WTC11 (cell line): ENCODE results near the gene PKN3. TPM values are rescaled to one million over a fixed set of nuclear protein-coding genes. Genes with fewer than 3 reads are reported as not detected.

Experiments
- ATAC-seq: fragments of 200-7000 bp; cut with Tn5 transposase; 2 replicates; pipeline ENCODE4 v1.10.0; 2021; ENCODE audit warnings: mild to moderate bottlenecking, moderate library complexity
- CTCF ChIA-PET: fragments of 300-600 bp; sonication (Branson Sonifier 250); formaldehyde crosslinking; loops from one replicate; lab custom pipeline; 2021; ENCODE audit warnings: antibody characterized with exemption; lab: Charles Lee
- POLR2A ChIA-PET: fragments of 350-600 bp; sonication (Branson Sonifier 250); formaldehyde crosslinking; loops from one replicate; lab custom pipeline; 2021; ENCODE audit warnings: antibody characterized with exemption; lab: Charles Lee
- DNase-seq: peaks from one replicate; pipeline ENCODE4 v3.0.0; 2021; ENCODE audit warnings: low spot score
- H3K27ac Mint-ChIP-seq: 2 replicates; pipeline ENCODE4 v1.8.0; 2021; ENCODE audit warnings: mixed read lengths
- H3K27me3 Mint-ChIP-seq: 2 replicates; pipeline ENCODE4 v1.8.0; 2021; ENCODE audit warnings: low read depth, mild to moderate bottlenecking, moderate library complexity, mixed read lengths
- H3K36me3 Mint-ChIP-seq: 2 replicates; pipeline ENCODE4 v1.8.0; 2021; ENCODE audit warnings: mixed read lengths
- H3K4me1 Mint-ChIP-seq: 2 replicates; pipeline ENCODE4 v1.8.0; 2022; ENCODE audit warnings: mixed read lengths
- H3K4me3 Mint-ChIP-seq: 2 replicates; pipeline ENCODE4 v1.8.0; 2021; ENCODE audit warnings: mild to moderate bottlenecking, moderate library complexity, mixed read lengths
- H3K9me3 Mint-ChIP-seq: 2 replicates; pipeline ENCODE4 v1.8.0; 2021; ENCODE audit warnings: mixed read lengths
- ATF2 ChIP-seq: sonication (generic); formaldehyde crosslinking; IDR thresholded peaks from 2 replicates; pipeline ENCODE4 v1.8.1; 2022; ENCODE audit warnings: low read depth, missing genetic modification reagents, borderline replicate concordance
- CREM ChIP-seq: sonication (generic); formaldehyde crosslinking; IDR thresholded peaks from 2 replicates; pipeline ENCODE4 v1.8.1; 2022; ENCODE audit warnings: mild to moderate bottlenecking, missing genetic modification reagents, moderate library complexity
- ELF4 ChIP-seq: sonication (generic); formaldehyde crosslinking; IDR thresholded peaks from 2 replicates; pipeline ENCODE4 v1.8.1; 2022; ENCODE audit warnings: low read depth, mild to moderate bottlenecking, moderate library complexity, missing genetic modification reagents
- EMX1 ChIP-seq: fragments of 250-450 bp; sonication (Bioruptor Pico); IDR thresholded peaks from 2 replicates; pipeline ENCODE4 v1.8.0; 2021; ENCODE audit warnings: mild to moderate bottlenecking
- ERG ChIP-seq: fragments of 250-450 bp; sonication (Bioruptor Pico); IDR thresholded peaks from 2 replicates; pipeline ENCODE4 v1.8.0; 2021; ENCODE audit warnings: mild to moderate bottlenecking
- FOXP1 ChIP-seq: sonication (generic); formaldehyde crosslinking; IDR thresholded peaks from 2 replicates; pipeline ENCODE4 v1.8.0; 2022; ENCODE audit warnings: missing genetic modification reagents, mild to moderate bottlenecking, moderate library complexity, borderline replicate concordance
- IRF1 ChIP-seq: sonication (generic); formaldehyde crosslinking; IDR thresholded peaks from 2 replicates; pipeline ENCODE4 v1.8.0; 2023; ENCODE audit warnings: missing genetic modification reagents
- KAT7 ChIP-seq: sonication (generic); formaldehyde crosslinking; IDR thresholded peaks from 2 replicates; pipeline ENCODE4 v1.8.1; 2023; ENCODE audit warnings: missing genetic modification reagents, mild to moderate bottlenecking, borderline replicate concordance
- NFE2L1 ChIP-seq: sonication (generic); formaldehyde crosslinking; IDR thresholded peaks from 2 replicates; pipeline ENCODE4 v1.8.1; 2023; ENCODE audit warnings: missing genetic modification reagents
- NR2C2 ChIP-seq: sonication (generic); formaldehyde crosslinking; IDR thresholded peaks from 2 replicates; pipeline ENCODE4 v1.8.0; 2022; ENCODE audit warnings: mild to moderate bottlenecking, missing genetic modification reagents
- PRRX2 ChIP-seq: fragments of 250-450 bp; sonication (Bioruptor Pico); IDR thresholded peaks from 2 replicates; pipeline ENCODE4 v1.8.0; 2021; ENCODE audit warnings: mild to moderate bottlenecking
- SOX15 ChIP-seq: fragments of 250-450 bp; sonication (Bioruptor Pico); IDR thresholded peaks from 2 replicates; pipeline ENCODE4 v1.9.0; 2021; ENCODE audit warnings: mild to moderate bottlenecking
- USF1 ChIP-seq: sonication (generic); formaldehyde crosslinking; IDR thresholded peaks from 2 replicates; pipeline ENCODE4 v1.8.0; 2022; ENCODE audit warnings: mild to moderate bottlenecking, missing genetic modification reagents
- ZNF121 ChIP-seq: sonication (generic); formaldehyde crosslinking; IDR thresholded peaks from 2 replicates; pipeline ENCODE4 v1.8.0; 2023; ENCODE audit warnings: missing genetic modification reagents
- ZNF219 ChIP-seq: sonication (generic); formaldehyde crosslinking; IDR thresholded peaks from 2 replicates; pipeline ENCODE4 v1.8.0; 2023; ENCODE audit warnings: missing genetic modification reagents, mild to moderate bottlenecking, borderline replicate concordance
- ZNF263 ChIP-seq: sonication (generic); formaldehyde crosslinking; IDR thresholded peaks from 2 replicates; pipeline ENCODE4 v1.8.1; 2022; ENCODE audit warnings: low read depth, mild to moderate bottlenecking, moderate library complexity, missing genetic modification reagents
- ZNF396 ChIP-seq: fragments of 250-450 bp; sonication (Bioruptor Pico); IDR thresholded peaks from 2 replicates; pipeline ENCODE4 v1.8.0; 2021; ENCODE audit warnings: mild to moderate bottlenecking, moderate library complexity, borderline replicate concordance
- total RNA-seq: library from RNA; stranded (reverse); gene quantifications from 3 replicates; pipeline ENCODE4 v1.2.3, GENCODE V29; 2021
- TF ChIP-seq, protein P1 (sequence below): sonication (generic); formaldehyde crosslinking; IDR thresholded peaks from 2 replicates; pipeline ENCODE4 v1.8.1; 2023; ENCODE audit warnings: mild to moderate bottlenecking, missing genetic modification reagents, moderate library complexity
- TF ChIP-seq, protein P2 (sequence below): sonication (generic); formaldehyde crosslinking; IDR thresholded peaks from 2 replicates; pipeline ENCODE4 v1.8.1; 2022; ENCODE audit warnings: low read depth, mild to moderate bottlenecking, moderate library complexity, missing genetic modification reagents, borderline replicate concordance
- TF ChIP-seq, protein P3 (sequence below): sonication (generic); formaldehyde crosslinking; conservative IDR thresholded peaks from 2 replicates; pipeline ENCODE4 v1.8.1; 2023; ENCODE audit warnings: mild to moderate bottlenecking, low read depth, missing genetic modification reagents, moderate library complexity

Gene PKN3
- total RNA-seq, 1 experiment from 2014 or later: 24.1 TPM

- DNase-seq (peak; percentile 8), ATAC-seq (no peak; the same call in 1 of the 2 replicates)
- POLR2A ChIA-PET: no interaction called here
- CTCF ChIA-PET: interaction anchor here (1.0 to 1.9 kb wide), 2 partner anchors 10 to 11 kb away, joined by 4 to 9 read pairs; partner anchors contain the start of genes PKN3 and ZDHHC12
- H3K27me3 Mint-ChIP-seq: no peaks in the 10 kb centered on the region
- no peaks in the 10 kb centered on the region for H3K4me1 Mint-ChIP-seq
- no peak overlapping the region for H3K4me3 Mint-ChIP-seq
- TF ChIP-seq ERG (CRISPR knock-in tag) (no peak), ZNF396 (CRISPR knock-in tag) (no peak), EMX1 (no peak), SOX15 (CRISPR knock-in tag) (no peak), ATF2 (CRISPR knock-in tag) (no peak), ZNF263 (no peak), ZNF121 (no peak), NR2C2 (CRISPR knock-in tag) (no peak)
- H3K9me3 Mint-ChIP-seq: no peaks in the 10 kb centered on the region
- H3K27ac Mint-ChIP-seq: no peak overlapping the region
- peaks cover 12% of the 10 kb centered on the region; the same call in 1 of the 2 replicates for H3K36me3 Mint-ChIP-seq
Measured at GRCh38 chr9:128712451-128713410, 10.4 kb downstream of the PKN3 start.

DNA sequence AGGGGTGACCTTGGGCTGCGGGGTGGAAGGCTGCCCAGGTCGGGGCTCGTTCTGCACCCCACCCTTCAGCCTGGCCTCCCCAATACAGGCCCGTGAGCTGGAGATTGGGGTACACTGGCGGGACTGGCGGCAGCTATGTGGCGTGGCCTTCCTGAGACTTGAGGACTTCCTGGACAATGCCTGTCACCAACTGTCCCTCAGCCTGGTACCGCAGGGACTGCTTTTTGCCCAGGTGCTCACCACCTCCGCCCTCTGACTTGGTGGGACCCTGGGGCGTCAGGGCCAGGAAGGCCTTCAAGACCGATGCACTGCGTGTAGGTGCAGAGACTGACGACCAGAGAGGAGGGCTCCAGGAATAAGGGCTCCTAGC, 11.1 kb downstream of the PKN3 start:
- no peak for TF ChIP-seq ELF4
- no peak for TF ChIP-seq NFE2L1 (CRISPR knock-in tag)
- no peak for TF ChIP-seq KAT7
- no peak for TF ChIP-seq ERG (CRISPR knock-in tag)
- no peak for TF ChIP-seq FOXP1 (CRISPR knock-in tag)

GRCh38 chr9:128713941-128714573, 11.8 kb downstream of the PKN3 start:
- no peak overlapping the region; the same call in 1 of the 2 replicates for H3K27ac Mint-ChIP-seq
- TF ChIP-seq ZNF219 (CRISPR knock-in tag) (no peak), CREM (CRISPR knock-in tag) (no peak), IRF1 (CRISPR knock-in tag) (no peak), PRRX2 (CRISPR knock-in tag) (no peak), USF1 (CRISPR knock-in tag) (no peak)
- TF ChIP-seq, protein P1, sequence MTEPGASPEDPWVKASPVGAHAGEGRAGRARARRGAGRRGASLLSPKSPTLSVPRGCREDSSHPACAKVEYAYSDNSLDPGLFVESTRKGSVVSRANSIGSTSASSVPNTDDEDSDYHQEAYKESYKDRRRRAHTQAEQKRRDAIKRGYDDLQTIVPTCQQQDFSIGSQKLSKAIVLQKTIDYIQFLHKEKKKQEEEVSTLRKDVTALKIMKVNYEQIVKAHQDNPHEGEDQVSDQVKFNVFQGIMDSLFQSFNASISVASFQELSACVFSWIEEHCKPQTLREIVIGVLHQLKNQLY (CRISPR knock-in tag): no peak
- TF ChIP-seq, protein P2, sequence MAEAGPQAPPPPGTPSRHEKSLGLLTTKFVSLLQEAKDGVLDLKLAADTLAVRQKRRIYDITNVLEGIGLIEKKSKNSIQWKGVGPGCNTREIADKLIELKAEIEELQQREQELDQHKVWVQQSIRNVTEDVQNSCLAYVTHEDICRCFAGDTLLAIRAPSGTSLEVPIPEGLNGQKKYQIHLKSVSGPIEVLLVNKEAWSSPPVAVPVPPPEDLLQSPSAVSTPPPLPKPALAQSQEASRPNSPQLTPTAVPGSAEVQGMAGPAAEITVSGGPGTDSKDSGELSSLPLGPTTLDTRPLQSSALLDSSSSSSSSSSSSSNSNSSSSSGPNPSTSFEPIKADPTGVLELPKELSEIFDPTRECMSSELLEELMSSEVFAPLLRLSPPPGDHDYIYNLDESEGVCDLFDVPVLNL (CRISPR knock-in tag): no peak
- TF ChIP-seq, protein P3, sequence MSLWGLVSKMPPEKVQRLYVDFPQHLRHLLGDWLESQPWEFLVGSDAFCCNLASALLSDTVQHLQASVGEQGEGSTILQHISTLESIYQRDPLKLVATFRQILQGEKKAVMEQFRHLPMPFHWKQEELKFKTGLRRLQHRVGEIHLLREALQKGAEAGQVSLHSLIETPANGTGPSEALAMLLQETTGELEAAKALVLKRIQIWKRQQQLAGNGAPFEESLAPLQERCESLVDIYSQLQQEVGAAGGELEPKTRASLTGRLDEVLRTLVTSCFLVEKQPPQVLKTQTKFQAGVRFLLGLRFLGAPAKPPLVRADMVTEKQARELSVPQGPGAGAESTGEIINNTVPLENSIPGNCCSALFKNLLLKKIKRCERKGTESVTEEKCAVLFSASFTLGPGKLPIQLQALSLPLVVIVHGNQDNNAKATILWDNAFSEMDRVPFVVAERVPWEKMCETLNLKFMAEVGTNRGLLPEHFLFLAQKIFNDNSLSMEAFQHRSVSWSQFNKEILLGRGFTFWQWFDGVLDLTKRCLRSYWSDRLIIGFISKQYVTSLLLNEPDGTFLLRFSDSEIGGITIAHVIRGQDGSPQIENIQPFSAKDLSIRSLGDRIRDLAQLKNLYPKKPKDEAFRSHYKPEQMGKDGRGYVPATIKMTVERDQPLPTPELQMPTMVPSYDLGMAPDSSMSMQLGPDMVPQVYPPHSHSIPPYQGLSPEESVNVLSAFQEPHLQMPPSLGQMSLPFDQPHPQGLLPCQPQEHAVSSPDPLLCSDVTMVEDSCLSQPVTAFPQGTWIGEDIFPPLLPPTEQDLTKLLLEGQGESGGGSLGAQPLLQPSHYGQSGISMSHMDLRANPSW (CRISPR knock-in tag): no peak

More for the DNA sequence above, 11.1 kb downstream of the PKN3 start:
- Mint-ChIP-seq H3K9me3 (no peaks in the 10 kb centered on the region), H3K4me1 (no peaks in the 10 kb centered on the region), H3K36me3 (peaks cover 12% of the 10 kb centered on the region; the same call in 1 of the 2 replicates), H3K4me3 (no peak overlapping the region), H3K27ac (no peak overlapping the region), H3K27me3 (no peaks in the 10 kb centered on the region)
- POLR2A ChIA-PET: no interaction called here
- ATAC-seq (no peak), DNase-seq (no peak)
- CTCF ChIA-PET: interaction anchor here (1.0 to 1.9 kb wide), 2 partner anchors 11 kb away, joined by 4 to 9 read pairs; partner anchors contain the start of genes PKN3 and ZDHHC12

More at GRCh38 chr9:128713941-128714573, 11.8 kb downstream of the PKN3 start:
- Mint-ChIP-seq H3K36me3 (peaks cover 12% of the 10 kb centered on the region; the same call in 1 of the 2 replicates), H3K4me1 (no peaks in the 10 kb centered on the region), H3K27me3 (no peaks in the 10 kb centered on the region), H3K9me3 (no peaks in the 10 kb centered on the region), H3K4me3 (no peak overlapping the region)
- ChIA-PET POLR2A (no interaction called here), CTCF (no interaction called here)
- ATAC-seq: no peak
- peak; percentile 3 for DNase-seq
